Spinal cord (tissue), 10 donors: ENCODE data around the gene GRIN2C. TPM values are rescaled to one million over a fixed set of nuclear protein-coding genes. Genes with fewer than 3 reads are reported as not detected.

Experiments
- DNase-seq, 6 donors: peaks; one replicate each; pipeline versions ENCODE4 v3.0.0 to v3.0.0-alpha.2; 2013 to 2015; ENCODE audit warnings: low spot score in 6 of 6, low read depth in 4 of 6
- H3K27ac ChIP-seq: one replicate; pipeline ENCODE4 v1.5.1; 2013; ENCODE audit warnings: low read depth, low read length, control low read depth
- H3K27me3 ChIP-seq: one replicate; pipeline ENCODE4 v1.6.1; 2013; ENCODE audit warnings: low read length; ENCODE audit not compliant: control insufficient read depth, insufficient read depth
- H3K36me3 ChIP-seq: one replicate; pipeline ENCODE4 v1.6.1; 2013; ENCODE audit warnings: low read length; ENCODE audit not compliant: control insufficient read depth, insufficient read depth
- H3K4me1 ChIP-seq: one replicate; pipeline ENCODE4 v1.6.1; 2013; ENCODE audit warnings: low read length; ENCODE audit not compliant: control insufficient read depth, insufficient read depth
- H3K4me3 ChIP-seq: one replicate; pipeline ENCODE4 v1.5.1; 2013; ENCODE audit warnings: low read depth, low read length, control low read depth
- H3K9me3 ChIP-seq: one replicate; pipeline ENCODE4 v1.6.1; 2013; ENCODE audit warnings: low read length; ENCODE audit not compliant: control insufficient read depth, insufficient read depth
- WGBS: methylation state at CpG from one replicate; pipeline ENCODE4 v1.1.5; 2013; ENCODE audit warnings: missing lambda C conversion rate; ENCODE audit not compliant: insufficient coverage; 5-methylcytosine and 5-hydroxymethylcytosine counted together
- polyA plus RNA-seq, 2 donors: library from polyadenylated mRNA; unstranded; fragments of 120-200 nt; gene quantifications; one replicate each; pipeline ENCODE4 v1.2.1, GENCODE V29; 2013; ENCODE audit not compliant: insufficient read length in 2 of 2
- total RNA-seq, 2 donors: library from RNA; depleted of rRNA in 1 of 2; stranded (reverse); fragments of 120-200 nt in 1 of 2; fragments of >200 nt in 1 of 2; gene quantifications; one replicate each; pipeline versions ENCODE4 v1.2.3 to v1.2.4, GENCODE V29; 2013 to 2014
- donor health status: healthy.

Gene GRIN2C
- total and polyA plus RNA-seq, 4 donors = 1.5 to 3.5 (median 2.6) TPM

DNA sequence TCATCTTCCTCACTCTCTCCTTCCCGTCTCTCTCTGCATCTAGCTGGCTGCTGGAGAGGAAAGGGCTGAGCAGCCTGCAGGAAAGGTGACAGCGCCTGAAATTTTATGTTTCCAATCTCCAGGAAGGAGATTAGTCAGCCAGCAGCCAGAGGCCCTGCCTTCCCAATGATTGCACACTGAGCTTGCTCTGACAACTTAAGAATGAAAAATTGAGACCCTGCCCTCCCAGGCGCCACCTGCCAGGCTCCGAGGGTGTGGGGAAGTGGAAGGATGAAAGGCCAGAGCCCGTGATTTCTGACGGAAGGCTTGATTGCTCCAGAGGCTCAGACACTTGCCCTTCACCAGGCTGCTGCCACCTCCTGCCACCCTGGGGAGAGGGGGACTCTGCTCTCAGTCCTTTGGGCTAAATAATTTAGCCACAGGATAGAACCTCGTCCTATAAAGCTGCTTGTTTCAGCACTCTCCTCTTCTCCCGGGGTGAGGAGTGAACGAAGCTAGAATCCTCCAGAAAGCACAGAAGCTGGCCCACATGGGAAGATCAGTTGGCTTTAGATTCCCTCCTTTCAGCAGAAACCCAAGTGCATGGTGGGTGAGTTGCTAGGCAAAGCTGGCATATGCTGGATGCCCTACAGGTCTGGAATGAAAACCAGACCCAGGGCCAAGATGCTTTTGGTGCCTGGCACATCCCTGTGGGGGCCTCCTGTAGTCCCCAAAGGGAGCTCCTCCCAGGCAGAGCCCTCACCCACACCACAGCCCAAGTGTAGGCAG is 33.5 kb downstream of the GRIN2C start:
- no peaks in the 10 kb centered on the region for H3K9me3 ChIP-seq
- no peak overlapping the region for H3K4me3 ChIP-seq
- no peaks in the 10 kb centered on the region for H3K27me3 ChIP-seq
- peak overlapping the region; percentile 37 for H3K27ac ChIP-seq
- peak in 2 of 6 donors; percentile 76 to 81 for DNase-seq
- peaks cover 77% of the 10 kb centered on the region for H3K4me1 ChIP-seq
- 62% methylated on average over 2 of the region's 9 CpGs for WGBS
- peaks cover 66% of the 10 kb centered on the region for H3K36me3 ChIP-seq

DNA sequence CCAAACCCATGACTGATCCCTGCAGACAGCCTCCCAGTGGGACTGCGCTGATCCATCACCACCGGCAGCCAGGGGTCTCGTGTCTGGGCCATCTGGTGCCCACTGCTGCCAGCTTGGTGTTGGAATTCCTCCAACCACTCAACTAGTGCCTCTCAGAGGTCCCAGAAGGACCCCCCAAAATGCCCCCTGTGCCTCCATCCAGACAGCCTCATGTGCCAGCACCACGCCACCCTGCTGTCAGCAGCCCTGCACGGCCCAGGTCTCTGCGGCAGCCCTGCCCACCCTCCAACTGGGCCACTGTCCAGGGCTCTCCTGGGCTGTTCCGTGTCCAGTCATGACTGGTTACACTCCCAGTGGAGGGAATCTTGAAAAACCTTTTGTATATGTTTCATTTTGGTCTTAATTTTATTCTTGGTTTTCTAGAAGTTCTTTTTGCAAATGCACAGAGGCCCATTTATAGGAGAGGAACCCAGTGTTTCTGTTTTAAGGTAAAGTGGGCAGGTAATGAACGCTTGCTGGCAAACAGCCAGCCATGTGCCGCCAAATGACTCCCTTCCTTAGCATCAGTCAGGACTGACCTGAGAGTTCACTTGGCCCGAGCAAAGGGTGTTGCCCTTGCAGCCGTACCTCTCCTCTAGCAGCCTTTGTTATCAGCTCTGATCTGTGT is 34.6 kb downstream of the GRIN2C start:
- DNase-seq = peak in 2 of 6 donors; percentile 48 to 83
- no peaks in the 10 kb centered on the region for H3K9me3 ChIP-seq
- H3K36me3 ChIP-seq = peaks cover 67% of the 10 kb centered on the region
- no peak overlapping the region for H3K4me3 ChIP-seq
- H3K27me3 ChIP-seq = no peaks in the 10 kb centered on the region
- peaks cover 83% of the 10 kb centered on the region for H3K4me1 ChIP-seq
- no peak overlapping the region for H3K27ac ChIP-seq
- WGBS = 46% methylated on average over 10 of the region's 11 CpGs

DNA sequence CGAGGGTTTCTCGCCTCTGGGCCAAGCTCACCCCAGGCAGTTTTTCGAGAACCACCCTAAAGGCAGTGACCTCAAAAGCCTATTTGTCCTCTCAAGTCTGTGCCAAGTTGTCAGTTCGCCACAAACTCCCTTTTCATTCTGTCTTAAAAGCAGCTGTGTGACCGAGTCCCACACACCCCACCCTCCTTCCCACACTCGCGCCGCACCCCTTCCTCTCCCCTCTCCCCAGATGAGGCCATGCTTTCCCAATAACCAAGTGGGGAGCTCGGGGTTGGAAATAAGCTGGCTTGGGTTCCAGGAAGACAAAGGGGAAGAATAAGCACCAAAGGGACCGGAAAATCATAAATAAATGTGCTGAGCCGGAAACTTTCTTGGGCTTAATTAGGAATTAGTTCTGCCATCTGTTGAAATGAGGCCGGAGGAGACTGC is 36.7 kb downstream of the GRIN2C start:
- H3K27ac ChIP-seq = peak overlapping the region; percentile 82
- H3K9me3 ChIP-seq = no peaks in the 10 kb centered on the region
- 23% methylated on average over 8 of the region's 12 CpGs for WGBS
- no peak overlapping the region for H3K4me3 ChIP-seq
- H3K36me3 ChIP-seq = peaks cover 71% of the 10 kb centered on the region
- peaks cover 98% of the 10 kb centered on the region for H3K4me1 ChIP-seq
- DNase-seq = peak in 2 of 6 donors; percentile 78 to 89
- H3K27me3 ChIP-seq = no peaks in the 10 kb centered on the region

DNA sequence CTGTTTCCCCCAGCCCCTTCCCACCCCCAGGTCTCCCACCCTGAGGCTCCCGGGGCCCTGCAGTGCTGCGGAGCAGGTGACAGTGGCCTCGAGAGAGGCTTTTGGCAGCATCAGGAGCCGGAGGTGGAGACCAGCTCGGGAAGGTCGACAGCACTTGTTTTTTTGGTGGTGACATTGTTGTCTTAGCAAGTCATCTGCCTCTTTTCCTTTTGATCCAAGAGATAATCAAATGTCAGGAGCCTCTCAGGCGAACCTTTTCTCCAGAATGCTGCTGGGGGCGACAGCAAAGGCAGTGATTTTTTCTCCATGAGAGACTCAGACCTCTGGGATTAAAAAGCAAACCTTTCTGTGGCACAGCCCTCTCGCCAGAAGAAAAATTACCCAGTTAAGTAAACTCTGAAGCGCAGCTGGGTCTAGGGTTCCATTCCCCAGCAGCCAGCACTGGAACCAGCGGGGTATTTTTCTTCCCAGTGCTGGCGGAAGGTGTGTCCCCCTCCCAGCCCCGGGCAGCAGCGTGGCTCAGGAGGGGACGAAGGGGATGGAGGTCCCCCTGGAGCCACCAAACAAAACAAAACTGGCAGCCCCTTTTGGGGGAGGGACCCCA is 37.2 kb downstream of the GRIN2C start:
- no peaks in the 10 kb centered on the region for H3K27me3 ChIP-seq
- no peaks in the 10 kb centered on the region for H3K9me3 ChIP-seq
- H3K4me1 ChIP-seq = peaks cover 94% of the 10 kb centered on the region
- peak overlapping the region; percentile 82 for H3K27ac ChIP-seq
- H3K4me3 ChIP-seq = no peak overlapping the region
- H3K36me3 ChIP-seq = peaks cover 70% of the 10 kb centered on the region
- 14% methylated on average over 11 of the region's 15 CpGs for WGBS
- no peak for DNase-seq

DNA sequence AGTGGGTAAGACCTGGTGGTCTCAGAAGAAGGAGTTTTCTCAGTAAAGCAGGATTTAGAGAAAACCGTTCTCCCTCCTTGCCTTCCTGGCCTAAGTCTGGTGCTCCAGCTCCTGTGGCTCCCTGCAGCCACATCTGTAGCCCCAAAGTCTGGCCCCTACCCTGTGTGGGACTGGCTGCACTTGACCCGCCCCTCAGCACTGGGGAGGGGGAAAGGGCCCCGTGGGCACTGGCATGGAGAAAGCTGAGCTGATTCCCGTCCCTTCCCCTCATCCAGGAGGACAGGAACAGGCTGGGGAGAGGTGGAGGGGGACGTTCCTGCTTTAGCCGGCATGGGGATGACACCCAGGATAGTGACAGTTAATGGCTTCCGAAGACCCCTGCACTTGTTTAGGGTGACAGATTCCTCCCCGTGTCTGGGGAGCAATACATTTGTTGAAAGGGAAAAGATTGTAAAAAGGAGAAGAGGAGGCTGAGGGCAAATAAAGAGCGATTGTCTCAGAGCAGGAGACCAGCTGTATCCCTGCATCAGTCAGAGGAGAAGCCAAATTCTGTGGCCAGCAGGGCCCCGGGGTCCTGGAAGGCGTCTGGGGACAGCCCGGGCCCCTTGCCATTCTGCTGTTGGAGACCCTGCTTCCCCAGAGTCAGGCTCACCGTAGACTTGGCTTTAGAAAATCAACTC is 37.9 kb downstream of the GRIN2C start:
- peak overlapping the region; percentile 82 for H3K27ac ChIP-seq
- H3K4me1 ChIP-seq = peaks cover 88% of the 10 kb centered on the region
- DNase-seq = peak in 1 of 6 donors; percentile 57
- 28% methylated on average over 7 of the region's 13 CpGs for WGBS
- H3K36me3 ChIP-seq = peaks cover 67% of the 10 kb centered on the region
- H3K9me3 ChIP-seq = no peaks in the 10 kb centered on the region
- no peaks in the 10 kb centered on the region for H3K27me3 ChIP-seq
- no peak overlapping the region for H3K4me3 ChIP-seq

DNA sequence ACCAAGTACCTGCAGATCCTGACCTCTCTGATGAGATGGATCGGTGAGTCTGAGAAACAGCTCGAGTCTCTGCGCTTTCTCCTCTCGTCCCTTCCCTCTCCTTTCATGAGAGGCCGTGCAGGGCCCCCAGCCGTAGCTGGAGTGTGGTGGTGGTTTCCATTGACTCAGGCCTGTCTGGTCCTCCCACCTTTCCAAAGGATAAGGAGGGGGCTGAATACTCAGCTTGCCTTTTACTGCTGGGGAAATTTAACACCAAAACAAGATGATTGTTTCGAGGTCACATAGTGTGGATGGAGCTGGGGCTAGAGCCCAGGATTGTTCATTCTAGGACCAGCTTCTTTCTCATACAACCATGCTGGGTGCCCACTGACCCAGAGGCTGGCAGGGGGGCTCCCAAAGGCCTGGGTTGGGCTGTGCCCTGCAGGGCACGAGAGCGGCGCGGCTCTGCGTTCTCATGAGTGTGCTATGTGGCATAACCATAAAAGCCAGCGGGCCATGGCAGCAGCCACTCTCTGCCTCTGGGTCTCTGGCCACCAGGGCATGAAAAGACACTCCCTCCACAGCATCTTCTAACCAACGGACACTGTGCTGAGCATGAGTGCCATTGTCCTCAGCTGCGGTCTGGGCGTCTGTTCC is 39.8 kb downstream of the GRIN2C start:
- Histone ChIP-seq H3K4me1 (peaks cover 69% of the 10 kb centered on the region), H3K27ac (no peak overlapping the region), H3K27me3 (no peaks in the 10 kb centered on the region), H3K36me3 (peaks cover 54% of the 10 kb centered on the region), H3K9me3 (no peaks in the 10 kb centered on the region), H3K4me3 (no peak overlapping the region)
- no peak for DNase-seq
- 75% methylated on average over 9 of the region's 16 CpGs for WGBS

DNA sequence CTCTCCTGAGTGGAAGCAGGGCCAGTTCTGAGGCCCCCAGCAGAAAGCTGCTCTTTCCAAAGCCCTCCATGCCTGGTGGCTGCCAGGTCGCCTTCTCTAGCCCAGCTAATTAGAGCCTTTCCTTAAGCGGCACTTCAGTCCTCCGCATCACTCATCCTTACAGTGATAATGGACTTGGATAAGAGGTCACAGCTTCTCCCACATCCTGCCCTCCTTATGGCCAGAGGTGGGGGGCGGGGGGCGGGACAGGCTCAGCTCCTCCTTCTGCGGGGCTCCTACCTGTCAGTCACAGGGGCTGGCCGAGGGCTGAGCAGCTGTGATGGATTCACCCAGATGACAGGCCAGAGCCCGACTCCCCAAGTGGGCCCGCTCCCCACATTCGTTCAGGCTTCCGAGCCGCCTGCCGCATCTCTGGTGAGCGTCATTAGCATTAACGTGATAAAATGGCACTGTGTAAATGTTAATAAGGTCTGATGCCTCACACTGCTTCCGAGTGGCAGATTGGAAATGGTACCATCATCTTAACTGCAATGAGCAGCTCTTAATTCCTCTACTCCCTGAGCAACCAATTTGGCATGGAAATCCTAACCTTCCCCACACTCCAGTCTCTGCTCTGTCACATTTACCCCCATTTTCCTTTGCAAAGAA is 41.3 kb downstream of the GRIN2C start:
- WGBS = 72% methylated on average over 15 of the region's 16 CpGs
- DNase-seq = peak in 1 of 6 donors; percentile 92

DNA sequence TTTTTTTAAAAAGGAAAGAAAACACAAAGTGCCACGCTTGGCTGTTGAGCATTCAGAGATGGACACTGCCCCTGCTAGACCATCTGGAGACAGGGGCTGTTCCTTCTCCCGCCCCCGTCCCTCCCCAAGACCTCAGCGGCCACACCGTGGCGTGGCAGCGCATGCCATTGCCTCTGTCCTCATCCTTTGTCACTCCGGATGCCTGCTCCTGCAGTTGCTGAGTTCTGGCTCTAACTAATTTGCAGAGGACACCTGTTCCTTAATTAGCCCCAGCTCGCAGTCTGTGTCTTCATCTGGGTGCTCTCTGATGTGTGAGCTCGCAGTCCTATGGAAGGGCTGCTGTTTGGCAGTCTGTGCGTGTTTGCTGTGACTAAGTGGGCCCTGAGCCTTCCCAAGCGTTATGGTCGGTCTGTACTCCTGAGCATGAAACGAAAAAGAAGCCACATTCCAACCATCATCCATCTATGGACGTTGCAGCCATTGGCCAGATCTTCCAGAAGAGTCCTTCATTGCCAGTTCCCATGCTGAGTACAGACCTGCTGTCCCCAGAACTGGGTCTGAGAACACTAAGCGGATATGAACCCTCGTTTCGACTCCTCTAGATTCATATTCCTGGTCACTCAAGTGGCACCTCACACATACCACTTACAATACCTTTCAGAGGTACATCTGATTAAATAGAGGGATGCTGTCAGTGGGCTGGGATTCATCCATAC is 42.6 kb downstream of the GRIN2C start:
- 70% methylated on average over 12 of the region's 18 CpGs for WGBS
- no peak overlapping the region for H3K4me3 ChIP-seq
- H3K4me1 ChIP-seq = peaks cover 52% of the 10 kb centered on the region
- no peak overlapping the region for H3K27ac ChIP-seq
- peaks cover 52% of the 10 kb centered on the region for H3K36me3 ChIP-seq
- H3K27me3 ChIP-seq = no peaks in the 10 kb centered on the region
- no peaks in the 10 kb centered on the region for H3K9me3 ChIP-seq
- peak in 1 of 6 donors; percentile 62 for DNase-seq

More for the DNA sequence above, 41.3 kb downstream of the GRIN2C start:
- H3K36me3 ChIP-seq = peaks cover 46% of the 10 kb centered on the region
- H3K4me1 ChIP-seq = peaks cover 54% of the 10 kb centered on the region
- no peak overlapping the region for H3K27ac ChIP-seq
- no peaks in the 10 kb centered on the region for H3K27me3 ChIP-seq
- H3K4me3 ChIP-seq = no peak overlapping the region
- H3K9me3 ChIP-seq = no peaks in the 10 kb centered on the region
